Posterior cingulate gyrus (tissue), 11 donors: ENCODE data around the gene TMEM151A.
"Not testable (repeated sequence)": the region's sequence is repeated elsewhere in the genome, so short reads cannot be mapped to it uniquely, and the experiment has no call there.

Experiments used
- DNase-seq, 10 donors: peaks; one replicate each; pipeline versions ENCODE4 v3.0.0 to v3.0.0-alpha.2; 2020 to 2021; ENCODE audit warnings: mixed read lengths in 3 of 10
- intact Hi-C: fragments of 100-400 bp; cut with DNase I; formaldehyde crosslinking; loops from one replicate; pipeline ENCODE4 v1.15.1; 2023

Gene TMEM151A

DNA sequence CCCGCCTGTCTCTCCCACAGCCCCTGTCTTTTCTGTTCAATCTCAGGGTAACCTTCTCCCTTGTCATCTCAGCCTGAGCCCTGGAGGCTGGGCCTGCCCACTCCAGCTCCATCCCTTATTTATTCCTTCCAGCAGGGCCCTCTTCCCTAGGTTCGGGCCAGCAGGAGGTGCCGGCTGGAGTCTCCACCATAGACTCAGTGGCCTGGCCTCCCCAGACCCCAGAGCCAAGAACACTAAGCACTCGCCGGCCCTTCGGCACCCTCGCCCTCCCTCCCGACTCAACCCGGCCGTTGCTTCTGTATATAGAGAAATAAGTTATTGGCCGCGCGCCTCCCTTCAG lies 24.7 kb upstream of the TMEM151A start:
- DNase-seq: no peak
- intact Hi-C loops: no loop called here

DNA sequence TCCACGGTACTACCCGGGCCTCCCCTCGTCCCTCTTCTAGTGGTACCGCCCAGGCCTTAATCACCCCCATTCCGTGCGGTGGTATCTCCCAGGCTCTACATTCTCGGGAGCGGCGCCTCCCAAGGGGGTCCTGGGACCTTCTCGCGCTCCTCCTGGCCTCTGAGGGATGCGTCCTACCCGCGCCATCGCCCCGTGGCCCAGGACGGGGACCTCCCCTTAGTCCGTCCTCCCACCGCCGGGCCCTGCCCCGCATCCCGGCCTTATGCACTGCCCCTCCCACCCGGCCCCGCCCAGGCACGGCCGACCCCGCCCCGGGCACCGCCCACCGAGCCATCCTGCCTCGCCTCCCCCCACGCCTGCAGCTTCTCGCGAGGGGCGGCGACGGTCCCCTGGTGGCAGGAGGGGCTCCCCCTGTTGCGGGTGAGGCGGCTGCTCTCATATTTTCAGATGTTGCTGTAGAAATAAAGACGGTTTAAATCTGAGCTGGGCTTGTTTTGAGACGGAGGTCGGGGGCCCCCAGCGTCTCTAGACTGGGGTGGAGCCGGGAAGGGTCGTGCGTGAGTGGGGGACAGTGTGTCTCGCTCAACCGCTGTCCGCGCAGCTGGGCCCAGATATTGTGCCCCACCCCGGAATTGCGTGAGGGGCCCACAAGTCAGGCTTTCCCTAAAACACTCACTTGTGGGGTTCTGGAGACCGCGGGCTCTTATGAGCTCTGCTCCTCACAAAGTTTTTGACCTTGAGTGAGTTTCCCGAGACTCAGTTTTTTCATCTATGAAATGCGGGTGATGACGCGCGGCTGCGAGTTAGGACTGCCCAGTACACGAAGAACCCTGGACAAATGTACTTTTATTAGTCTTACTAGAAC lies 24.1 kb upstream of the TMEM151A start:
- intact Hi-C loops: no loop called here
- peak; percentile 76 to 98 (median 86) for DNase-seq

DNA sequence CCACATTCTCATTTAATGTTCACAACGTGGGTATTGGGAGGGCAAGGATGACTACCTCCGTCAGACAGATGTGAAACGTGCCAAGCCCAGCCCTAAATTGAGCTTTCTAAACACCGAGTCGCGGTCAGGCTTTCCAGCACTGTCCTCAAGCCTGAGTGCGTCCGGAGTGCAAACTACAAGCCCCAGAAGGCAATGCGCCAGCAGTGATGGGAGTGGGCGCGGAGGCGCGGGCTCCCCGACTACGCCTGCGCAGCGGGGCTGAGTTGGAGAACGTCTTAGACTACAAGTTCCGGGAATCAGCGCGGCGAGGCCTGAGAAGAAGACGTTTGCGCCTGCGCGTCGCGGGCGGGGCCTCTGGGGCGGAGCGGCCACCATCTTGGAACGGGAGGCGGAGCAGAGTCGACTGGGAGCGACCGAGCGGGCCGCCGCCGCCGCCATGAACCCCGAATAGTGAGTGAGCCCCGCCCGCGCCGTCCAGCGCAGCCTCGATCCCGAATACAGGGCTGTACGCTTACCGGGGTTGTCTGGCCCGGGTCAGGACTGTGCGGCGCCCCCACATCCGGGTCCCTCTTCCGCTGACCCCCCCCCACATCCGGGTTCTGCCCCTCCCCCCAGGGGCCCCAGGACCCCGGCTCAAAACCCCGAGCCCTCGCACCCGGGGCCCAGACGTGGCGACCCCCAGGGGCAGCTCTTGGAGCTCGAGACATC lies 23.3 kb upstream of the TMEM151A start, which contains the start of gene RAB1B:
TSS of gene RAB1B (plus strand) at position 396 of the 708 bp plus-strand sequence. CDS start at position 437, 41 bp downstream.
- peak; percentile 99 to 100 (median 100) for DNase-seq
- intact Hi-C loops: no loop called here

DNA sequence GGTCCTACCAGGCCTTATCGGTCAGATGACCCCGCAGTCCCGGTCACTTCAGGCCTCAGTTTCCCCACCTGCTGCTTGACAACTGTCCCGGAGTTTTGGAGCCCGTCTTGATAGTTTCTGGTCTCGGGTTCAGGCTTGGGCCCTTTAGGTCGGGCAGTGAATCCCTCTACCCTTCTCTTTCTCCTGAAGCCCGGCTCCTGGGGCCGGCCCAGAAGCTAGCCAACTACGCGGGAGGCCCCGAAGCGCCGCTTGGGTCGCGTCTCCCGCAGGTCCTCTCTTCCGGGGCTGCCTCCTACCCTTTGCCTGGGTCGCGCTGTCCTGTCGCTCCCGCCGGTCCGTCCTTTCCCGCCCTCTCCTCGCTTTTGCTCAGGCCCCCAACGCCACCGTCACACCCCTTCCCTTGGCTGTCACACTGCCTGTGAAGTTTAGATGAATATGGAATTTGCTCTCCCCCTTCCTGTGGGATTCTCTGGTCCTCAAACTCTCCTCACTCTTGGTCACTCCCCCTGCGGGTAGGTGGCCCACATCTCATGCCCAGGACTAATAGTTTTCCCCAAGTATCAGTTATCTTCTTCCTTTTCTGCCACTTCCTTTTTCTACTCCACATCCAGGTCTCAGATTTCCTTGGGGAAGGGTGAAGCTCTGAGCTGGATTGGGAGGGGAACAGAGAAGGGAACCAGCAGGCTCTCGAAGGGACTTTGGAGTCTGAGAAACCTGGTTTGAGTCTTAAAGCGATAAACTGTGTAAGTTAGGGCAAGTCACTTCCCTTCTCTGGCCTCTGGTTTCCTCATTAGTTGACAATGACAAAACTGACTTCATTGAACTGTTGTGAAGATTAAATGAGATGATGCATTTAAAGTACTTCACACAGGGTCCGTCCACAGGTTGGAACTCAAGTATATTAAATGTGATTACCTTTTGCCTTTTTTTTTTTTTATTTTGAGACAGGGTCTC lies 22.5 kb upstream of the TMEM151A start:
- intact Hi-C loops: no loop called here
- DNase-seq: peak in 1 of 10 donors; percentile 82

DNA sequence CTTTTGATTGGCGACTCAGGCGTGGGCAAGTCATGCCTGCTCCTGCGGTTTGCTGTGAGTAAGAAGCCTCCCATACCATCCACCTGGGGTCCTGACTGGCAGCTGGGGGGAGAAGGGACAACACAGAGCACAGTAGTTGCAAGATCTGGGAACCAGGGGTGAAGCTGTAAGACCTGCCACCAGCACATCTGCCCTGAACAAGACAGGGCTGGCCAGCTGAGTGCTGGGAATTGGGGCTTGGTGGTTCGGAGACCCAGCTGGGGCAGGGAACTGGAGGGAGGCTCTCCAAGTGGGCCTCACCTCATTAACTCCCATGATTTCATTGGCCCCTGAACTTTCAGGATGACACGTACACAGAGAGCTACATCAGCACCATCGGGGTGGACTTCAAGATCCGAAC lies 19.9 kb upstream of the TMEM151A start:
- DNase-seq: no peak
- intact Hi-C loops: no loop called here

DNA sequence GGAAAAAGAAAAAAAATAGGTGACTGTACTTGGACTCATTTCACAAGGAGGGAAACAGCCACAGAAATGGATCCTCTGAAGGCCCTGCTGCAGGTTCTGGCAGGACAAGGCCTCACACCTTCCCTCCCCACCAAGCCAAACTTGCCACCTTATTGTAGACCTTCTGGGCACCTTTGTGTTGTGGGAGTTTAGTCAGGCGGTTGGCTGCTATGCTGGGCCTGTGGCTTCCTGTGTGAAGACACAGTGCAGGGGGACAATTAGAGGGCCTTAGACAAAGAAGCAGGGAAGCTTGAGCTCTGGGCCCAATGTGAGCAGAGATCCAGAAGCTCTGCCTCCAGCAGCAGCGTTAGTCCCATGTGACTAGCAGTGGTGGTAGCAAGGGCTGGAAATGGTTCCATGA lies 19.1 kb upstream of the TMEM151A start:
- no peak for DNase-seq
- intact Hi-C loops: no loop called here

DNA sequence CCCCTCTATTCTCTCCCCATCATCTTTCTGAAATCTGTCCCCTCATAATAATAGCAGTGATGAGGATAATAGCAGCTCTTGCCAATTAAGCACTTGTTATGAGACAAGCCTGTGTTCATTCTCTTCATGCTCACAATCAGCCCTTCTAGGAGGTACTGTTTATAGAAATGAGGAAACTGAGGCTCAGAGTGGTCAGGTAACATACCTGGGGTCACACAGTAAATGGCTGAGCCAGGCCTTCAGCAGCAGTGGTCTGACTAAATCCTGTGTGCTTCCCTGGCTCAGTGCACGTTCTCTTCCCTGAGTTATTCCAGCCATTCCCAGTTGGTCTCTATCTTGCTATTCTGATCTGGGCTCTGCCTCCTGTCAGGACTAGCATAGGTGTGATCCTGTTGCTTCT lies 17.5 kb upstream of the TMEM151A start:
- DNase-seq: no peak
- intact Hi-C loops: no loop called here

DNA sequence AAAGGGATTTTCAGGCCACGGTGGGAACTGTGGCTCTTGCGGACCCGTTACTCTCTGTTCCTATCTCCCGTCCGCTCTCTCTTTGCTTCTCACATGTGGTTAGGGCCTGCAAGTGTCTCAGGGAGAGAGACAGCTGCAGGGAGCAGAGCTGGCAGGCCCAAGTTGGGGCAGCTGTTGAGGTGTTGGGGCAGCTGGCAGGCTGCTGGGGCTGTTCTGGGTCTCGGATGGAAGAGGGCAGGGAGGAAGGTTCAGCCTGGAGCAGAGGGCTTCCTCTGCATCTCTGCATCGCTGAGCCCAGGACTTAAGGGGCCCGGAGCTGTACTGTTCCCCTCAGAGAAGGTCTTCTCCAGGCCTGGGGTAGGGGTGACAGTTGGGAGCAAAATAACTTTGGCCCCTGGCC lies 16.3 kb upstream of the TMEM151A start:
- DNase-seq: peak in 1 of 10 donors; percentile 53

DNA sequence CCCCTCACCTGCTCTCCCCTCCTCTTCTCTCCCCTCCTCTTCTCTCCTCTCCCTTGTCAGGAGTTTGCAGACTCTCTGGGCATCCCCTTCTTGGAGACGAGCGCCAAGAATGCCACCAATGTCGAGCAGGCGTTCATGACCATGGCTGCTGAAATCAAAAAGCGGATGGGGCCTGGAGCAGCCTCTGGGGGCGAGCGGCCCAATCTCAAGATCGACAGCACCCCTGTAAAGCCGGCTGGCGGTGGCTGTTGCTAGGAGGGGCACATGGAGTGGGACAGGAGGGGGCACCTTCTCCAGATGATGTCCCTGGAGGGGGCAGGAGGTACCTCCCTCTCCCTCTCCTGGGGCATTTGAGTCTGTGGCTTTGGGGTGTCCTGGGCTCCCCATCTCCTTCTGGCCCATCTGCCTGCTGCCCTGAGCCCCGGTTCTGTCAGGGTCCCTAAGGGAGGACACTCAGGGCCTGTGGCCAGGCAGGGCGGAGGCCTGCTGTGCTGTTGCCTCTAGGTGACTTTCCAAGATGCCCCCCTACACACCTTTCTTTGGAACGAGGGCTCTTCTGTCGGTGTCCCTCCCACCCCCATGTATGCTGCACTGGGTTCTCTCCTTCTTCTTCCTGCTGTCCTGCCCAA lies 15.6 kb upstream of the TMEM151A start:
- no peak for DNase-seq
- intact Hi-C loops: no loop called here

More for the DNA sequence above, 16.3 kb upstream of the TMEM151A start:
- intact Hi-C loops: no loop called here

DNA sequence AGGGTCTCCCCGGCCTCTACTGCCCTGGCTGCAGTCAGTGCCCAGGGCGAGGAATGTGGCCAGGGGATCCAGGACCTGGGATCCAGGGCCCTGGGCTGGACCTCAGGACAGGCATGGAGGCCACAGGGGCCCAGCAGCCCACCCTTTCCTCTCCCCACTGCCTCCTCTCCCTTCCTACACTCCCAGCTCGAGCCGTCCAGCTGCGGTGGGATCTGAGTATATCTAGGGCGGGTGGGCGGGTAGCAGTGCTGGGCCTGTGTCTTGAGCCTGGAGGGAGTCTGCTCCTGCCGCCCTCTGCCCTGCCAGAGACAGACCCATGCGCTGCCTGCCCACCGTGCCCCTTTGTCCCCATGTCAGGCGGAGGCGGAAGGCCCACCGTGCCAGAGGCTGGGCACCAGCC lies 15.1 kb upstream of the TMEM151A start:
- DNase-seq, intact Hi-C loops: not testable (repeated sequence)

DNA sequence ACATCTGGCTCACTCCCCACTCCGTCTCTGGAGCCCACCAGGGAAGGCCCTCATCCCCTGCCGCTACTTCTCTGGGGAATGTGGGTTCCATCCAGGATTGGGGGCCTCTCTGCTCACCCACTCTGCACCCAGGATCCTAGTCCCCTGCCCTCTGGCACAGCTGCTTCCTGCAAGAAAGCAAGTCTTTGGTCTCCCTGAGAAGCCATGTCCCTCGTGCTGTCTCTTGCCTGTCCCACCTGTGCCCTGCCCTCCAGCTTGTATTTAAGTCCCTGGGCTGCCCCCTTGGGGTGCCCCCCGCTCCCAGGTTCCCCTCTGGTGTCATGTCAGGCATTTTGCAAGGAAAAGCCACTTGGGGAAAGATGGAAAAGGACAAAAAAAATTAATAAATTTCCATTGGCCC lies 14.6 kb upstream of the TMEM151A start:
- DNase-seq, intact Hi-C loops: not testable (repeated sequence)

DNA sequence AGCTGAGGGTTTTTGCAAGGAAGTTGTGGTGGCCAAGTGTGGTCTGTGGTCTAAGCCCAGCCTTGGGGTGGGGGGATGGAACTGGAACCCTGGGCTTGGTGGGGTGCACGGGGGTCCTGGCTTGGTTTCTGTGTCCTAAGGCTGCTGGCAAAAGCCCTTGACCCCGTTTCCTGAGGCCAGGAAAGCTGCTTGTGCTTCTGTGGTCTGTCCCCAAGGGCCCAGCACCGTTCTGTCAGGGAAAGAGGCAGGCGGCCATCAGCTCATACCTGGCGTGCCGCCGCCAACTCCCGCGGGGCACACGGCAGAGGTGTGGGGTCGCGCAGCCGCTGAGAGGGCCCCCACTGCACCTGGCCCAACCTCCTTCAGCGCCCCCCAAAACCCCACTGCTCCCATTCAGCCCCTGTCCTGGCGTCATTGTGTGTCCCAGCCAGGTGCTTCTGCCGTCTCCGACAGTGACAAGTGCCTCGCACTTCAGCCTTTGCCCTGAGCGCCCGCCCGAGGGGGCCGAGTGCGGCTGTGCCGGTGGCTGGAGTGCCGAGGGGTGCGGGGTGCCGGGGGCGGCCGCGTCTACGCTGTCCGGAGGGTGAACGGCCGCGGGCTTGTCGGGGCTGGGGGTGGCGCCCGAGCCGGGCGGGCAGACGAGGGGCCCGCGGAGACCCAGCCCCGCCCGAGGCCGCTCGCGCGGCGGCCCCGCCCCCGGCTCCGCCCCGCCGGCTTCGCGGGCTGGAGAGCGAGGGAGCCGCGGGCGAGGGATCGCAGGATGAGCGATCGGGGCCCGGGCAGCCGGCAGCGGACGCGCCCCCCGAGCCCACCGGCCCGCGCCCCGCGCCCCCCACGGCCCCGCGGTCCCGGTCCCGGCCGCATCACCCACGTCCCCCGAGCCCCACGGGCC lies 14.0 kb upstream of the TMEM151A start, which contains the start of gene CNIH2:
TSS of gene CNIH2 (plus strand) at position 705 of the 892 bp plus-strand sequence. CDS start 282 bp downstream, outside the sequence.
- DNase-seq: peak in 5 of 10 donors; percentile 51 to 93 (median 76)
- intact Hi-C loops: no loop called here

DNA sequence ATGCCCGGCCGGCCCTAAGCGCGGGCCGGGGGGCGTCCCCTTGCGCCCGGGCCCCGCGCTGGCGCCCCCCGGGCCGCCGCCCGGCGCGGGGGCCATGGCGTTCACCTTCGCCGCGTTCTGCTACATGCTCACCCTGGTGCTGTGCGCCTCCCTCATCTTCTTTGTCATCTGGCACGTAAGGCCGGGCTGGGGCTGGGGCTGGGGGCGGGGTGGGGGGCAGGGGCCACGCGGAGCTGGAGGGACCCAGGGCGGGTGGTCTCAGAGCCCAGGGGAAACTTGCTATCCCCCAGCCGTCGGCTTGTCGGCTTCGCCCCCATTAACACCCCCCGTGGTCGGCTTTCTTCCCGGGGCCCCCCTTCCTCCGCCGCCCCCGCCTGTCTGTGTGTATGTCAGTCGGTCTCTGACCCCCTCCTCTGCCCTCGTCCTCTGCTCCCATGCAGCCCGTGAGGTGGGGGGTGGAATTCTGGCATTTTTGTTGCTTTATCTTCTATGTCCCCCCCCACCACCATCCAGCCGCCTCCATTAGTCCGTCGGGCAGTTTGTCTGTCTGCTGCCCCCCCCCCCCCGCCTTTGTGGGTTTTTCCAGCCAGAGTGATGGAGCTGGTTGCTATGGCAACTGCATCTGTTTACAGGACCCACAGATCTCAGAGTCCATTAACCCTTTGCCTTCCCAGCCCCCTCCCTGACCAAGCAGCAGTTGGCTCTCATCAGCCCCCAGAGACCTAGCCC lies 13.2 kb upstream of the TMEM151A start:
- DNase-seq: peak in 1 of 10 donors; percentile 81
- intact Hi-C loops: no loop called here

DNA sequence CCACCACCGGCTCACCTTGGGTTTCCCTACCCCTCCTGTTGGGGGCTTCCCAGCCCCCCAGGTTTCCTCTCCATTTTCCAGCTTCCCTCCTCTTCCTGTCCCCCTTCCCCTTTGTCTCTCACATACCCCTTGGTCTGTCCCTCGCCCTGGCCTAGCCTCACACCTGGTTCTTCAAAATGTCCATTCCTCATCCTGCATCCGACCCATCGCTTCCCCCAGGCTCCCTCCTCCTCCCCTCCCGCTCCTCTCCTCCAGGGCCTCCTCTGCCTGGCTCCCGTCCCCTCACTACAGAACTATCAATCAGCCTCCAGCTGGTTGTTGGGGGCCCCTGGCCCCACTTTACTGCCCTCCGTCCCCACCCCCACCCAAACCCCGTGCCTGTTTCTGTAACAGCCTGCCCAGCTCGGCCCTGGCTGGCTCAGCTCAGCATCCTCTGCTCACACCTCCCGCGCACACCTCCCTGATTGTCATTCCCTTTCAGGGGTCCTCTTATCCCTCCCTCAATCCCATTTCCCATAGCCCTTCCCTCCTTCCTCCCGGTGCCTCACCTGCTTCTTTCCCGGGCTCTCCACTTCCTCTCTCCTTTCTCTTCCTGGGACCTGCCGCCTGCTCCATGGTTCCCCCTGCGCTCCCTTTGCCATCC lies 12.5 kb upstream of the TMEM151A start:
- intact Hi-C loops: no loop called here

DNA sequence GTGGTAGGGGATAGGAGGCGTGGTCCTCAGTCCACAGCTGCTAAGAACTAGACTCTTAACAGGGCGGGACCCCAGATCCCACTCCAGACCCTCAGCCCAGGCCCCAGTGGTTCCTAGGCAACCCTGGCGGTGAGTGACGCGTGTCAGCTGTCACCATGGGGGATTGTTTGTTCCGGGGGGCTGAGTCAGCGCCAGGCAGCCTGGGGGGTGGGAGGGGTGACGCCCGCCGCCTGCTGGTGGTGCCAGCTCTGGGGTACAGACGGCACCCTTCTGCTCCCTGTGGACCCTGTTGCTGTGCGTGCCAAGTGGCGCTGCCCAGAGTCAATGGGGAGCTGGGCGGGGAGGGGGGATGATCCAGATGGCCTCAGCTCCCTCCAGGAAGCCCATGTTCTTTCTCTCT lies 11.3 kb upstream of the TMEM151A start:
- DNase-seq: no peak
- intact Hi-C loops: no loop called here

More for the DNA sequence above, 12.5 kb upstream of the TMEM151A start:
- DNase-seq: no peak

DNA sequence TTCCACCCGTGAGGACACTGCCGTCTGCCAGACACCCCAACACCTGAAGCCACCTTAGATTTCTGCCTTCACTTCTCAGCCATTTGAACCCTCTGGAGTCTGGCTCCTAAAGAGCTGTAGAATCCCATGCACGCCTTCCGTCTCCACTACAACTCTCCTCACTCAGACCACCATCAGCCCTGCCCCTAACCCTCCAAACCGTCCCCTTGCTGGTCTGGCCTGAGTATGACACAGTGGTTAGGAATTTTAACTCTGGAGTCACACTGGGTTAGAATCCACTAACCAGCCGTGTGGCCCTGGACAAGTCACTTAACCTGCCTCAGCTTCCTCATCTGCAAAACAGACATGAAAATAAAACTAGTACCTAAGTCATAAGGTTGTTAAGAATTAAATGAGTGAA lies 10.7 kb upstream of the TMEM151A start:
- intact Hi-C loops: no loop called here
- DNase-seq: no peak

DNA sequence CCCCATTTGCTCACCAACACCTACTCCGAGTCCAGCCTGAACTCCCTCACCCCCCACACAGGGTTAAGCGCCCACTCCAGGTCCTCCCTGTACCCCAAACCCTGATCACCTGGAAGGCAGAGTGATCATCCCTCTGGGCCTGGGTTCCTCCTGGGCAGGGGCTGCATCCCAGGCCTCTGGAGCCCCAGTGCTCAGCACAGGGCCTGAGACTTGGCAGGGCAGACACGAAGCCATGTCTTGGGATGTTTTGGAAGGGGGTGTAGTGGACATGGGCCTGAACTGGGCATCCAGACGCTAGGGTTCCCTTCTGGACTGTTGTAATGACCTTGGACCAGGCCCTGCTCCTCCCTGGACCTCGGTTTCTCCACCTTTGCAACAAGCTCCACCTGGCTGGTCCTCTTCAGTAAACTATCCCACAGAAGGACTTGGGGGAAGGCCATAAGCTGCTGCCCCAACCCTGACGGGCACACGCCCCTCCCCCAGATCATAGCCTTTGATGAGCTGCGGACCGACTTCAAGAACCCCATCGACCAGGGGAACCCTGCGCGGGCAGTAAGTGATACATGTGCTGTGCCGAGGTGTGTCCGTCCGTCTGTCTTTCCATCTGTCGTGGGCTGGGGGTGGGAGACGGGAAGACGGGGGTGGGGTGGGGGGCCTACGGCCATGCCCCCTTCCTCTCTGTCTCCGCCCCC lies 9.8 kb upstream of the TMEM151A start:
- intact Hi-C loops: loop anchor here (2.0 kb wide), 1 partner anchor 59 kb away; no protein-coding TSS in a partner anchor
- peak in 1 of 10 donors; percentile 83 for DNase-seq
